Measurements from ENCODE around the gene SPATA2L.

The SPATA2L gene

GRCh38 chr16:89653656-89654295 lies 47.7 kb downstream of the SPATA2L start:
- no peak for DNase-seq

- no peak for DNase-seq
Measured at GRCh38 chr16:89651584-89651983, 49.9 kb downstream of the SPATA2L start.

GRCh38 chr16:89646906-89647305 lies 54.6 kb downstream of the SPATA2L start:
- DNase-seq = no peak

All from NCI-H2029 treated with DMSO at 0.1 percent for 48 hours (cell line).